GM04503 (cell line): ENCODE data around the gene LRPAP1.

Experiments
- DNase-seq: peaks from one replicate; pipeline ENCODE4 v3.0.0-alpha.2; 2012; ENCODE audit warnings: low read depth

Gene LRPAP1

DNA sequence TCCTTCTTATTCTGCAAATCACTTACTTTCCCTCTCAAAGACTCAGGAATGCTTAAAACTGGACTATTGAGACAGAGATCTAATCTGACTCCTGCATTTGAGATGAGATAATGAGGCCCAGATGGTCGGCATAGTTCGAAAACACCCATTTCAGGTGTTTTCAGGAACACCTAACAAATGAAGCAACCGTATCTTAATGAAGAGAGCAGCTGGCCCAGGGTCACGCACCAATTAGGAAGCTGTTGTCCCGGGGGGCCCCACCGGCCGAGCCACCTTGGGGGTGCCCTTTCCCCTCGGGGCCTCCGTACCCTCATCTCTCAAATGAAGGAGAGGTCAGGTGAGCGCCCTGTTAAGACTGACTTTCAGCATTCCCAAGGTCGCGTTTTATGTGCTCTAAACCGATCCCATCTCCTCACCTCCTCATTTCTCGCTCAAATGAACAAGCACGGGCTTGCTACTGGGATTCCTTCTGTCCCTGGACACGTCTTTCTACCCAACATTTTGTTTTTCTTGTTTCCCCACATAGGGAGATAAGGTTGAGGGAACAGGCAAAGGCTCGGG is 824 bp downstream of the LRPAP1 start:
- DNase-seq, result no peak

DNA sequence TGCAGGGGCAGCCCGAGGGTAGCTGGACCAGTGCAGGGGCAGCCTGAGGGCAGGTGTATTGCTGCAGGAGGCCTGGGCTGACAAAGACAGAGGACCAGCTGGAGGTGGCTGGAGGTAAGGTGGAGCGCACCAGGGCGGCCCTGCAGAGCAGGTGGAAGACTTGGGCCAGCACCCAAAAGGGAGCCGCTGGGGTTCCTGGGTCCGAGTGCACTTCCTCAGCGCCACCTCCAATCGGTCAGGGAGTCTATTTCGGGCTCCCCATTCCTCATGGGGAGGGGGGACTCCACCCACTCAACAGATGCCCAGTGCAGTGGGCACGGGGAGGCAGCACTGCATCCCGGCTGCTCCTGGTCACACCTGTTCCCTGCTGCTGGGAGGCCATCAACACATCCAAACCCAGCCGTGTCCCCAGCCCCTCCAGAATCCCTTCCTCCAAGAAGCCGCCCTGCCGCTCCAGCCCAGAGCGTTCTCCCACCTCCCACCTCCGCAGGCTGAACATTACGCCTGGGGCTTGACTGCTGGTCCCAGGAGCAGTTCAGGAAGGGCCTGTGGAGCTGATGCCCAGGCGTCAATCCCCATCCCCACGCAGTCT is 1.5 kb downstream of the LRPAP1 start:
- no peak for DNase-seq

DNA sequence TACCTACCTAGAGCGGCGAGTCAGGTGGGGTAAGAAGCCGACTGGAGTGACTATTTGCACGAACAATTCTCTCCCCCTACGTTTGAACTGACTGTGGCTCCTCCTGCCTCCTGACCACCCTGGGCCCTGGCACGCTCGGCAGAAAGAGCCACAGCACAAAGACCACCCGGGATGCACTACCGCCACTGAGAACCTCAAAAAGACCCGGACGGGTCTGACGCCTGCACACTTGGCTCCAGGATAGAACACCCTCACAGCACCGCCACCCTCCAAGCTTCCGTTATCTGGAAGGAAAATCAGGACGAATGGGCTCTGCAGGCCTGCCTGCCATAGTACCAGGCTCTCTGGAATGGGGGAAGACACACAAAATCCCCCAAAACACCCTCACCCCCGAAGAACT is 2.2 kb downstream of the LRPAP1 start:
- DNase-seq, result no peak

DNA sequence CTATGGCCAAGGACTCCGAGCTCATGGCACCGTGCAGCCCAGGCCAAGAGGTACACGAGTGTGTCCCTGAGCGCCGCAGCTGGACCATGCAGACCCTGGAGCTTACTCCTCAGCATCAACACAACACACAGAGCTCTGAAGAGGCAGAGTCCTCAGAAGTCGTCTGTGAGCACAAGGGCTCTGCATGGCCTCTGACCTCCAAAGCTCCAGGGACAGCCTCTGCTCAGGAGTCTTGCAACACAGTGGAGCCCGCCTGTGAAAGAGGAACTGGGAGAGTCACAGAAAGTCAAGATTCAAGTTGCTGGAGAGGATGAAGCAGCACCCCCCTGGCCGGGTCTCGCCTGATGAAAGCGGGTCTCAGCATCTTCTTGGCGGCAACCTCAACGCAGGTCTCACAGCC is 2.9 kb downstream of the LRPAP1 start:
- no peak for DNase-seq

- DNase-seq, result no peak
Measured at GRCh38 chr4:3527914-3528876, 4.0 kb downstream of the LRPAP1 start.

GRCh38 chr4:3527101-3527913 is 4.9 kb downstream of the LRPAP1 start:
- no peak for DNase-seq

GRCh38 chr4:3526456-3526855 is 5.8 kb downstream of the LRPAP1 start:
- no peak for DNase-seq

DNA sequence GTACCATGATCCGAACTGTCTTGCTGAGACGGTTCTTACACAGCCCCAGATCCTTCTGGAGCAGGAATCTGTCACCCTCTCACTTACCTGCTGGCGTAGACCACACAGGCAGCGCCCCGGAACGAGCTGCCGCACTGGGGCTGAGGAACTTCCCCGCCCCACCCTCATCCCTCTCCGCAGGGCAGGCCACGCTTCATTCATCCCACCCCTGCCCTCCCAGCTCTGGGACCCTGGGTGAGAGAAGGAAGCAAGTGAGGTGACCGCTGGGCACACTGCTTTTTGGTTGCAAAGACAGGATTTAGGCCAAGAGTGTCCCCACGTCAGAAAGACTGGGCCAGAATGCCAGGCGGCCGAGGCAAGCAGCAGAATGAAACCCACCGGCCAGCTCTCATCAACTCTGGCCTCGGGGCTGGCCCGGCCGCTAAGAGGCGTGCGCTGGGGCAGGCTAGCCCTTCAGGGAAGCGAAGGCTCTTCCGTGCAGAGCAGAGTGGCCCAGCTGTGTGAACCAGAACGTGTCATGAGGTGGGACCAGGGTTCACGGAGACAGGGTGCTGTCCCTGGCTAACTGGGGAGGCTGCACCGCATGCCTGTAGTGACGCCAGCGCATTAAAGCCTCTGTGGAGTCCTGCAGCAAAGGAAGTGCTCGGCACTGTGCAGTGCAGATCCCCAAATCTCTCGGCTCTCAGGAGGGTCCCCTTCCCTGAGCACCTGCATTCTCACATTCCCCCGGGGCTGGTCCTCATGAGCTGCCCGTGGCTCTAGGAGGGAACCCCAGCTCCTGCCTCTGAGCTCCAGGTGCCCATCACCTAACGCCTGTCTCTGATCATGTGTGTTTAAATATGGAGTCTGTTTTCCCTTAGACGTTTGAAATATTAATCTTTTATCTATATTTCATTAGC is 6.4 kb downstream of the LRPAP1 start:
- DNase-seq, result no peak

DNA sequence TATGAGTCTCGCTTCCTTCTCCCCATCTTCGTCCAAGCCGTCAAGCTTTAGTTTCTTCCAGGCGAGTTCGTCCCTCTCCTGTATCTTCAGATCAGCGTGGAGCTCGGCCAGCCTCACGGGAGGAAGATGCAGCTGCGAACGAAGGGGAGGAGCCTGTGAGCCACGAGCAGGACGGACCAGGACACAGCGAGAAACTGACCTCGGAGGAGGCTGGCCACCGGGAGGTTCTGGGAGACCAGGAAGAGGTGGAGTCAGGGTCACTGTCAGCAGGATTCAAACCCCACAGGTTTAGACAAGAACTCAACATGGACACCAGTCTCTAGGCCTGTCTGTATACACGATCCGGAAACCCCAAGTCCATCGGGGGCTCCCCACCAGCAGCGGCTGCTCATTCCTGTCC is 7.3 kb downstream of the LRPAP1 start:
- DNase-seq, result no peak

DNA sequence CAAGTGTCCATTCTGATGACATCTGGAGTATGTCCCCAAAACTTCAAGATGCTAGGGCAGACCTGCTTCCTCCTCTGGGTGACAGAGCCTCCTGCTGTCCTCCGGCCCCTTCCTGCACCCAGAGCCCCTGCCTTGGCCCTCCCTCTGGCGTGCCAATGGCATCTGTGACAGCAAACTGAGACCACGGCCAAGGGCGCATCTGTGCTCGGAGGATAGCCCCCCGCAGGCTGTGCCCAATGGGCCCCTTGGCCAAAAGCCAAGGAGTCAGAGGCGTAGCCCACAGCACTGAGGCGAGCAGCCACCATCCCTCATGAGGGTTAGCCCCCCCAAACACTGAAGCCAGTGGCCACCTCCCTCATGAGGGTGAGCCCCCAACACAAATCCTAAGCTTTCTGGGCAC is 7.9 kb downstream of the LRPAP1 start:
- DNase-seq, result no peak

GRCh38 chr4:3523628-3524221 is 8.5 kb downstream of the LRPAP1 start:
- DNase-seq, result no peak

- DNase-seq, result no peak
Measured at GRCh38 chr4:3523146-3523627, 9.0 kb downstream of the LRPAP1 start.

DNA sequence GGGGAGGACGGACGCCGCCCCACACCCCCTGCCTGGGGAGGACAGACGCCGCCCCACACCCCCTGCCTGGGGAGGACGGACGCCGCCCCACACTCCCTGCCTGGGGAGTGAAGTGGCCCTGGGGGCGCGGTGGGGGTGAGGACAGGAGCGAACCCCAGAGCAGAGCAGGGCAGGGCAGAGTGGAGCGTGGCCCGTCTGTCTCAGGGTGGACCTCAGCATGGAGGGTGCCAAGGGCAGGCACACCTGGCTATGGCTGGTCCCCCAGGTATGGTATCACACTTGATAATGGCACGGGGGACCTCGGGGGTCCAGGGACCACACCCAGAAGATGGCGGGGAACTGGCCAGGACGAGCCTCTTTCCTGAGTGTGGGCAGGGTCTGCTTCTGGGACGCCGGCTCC is 9.6 kb downstream of the LRPAP1 start:
- no peak for DNase-seq

GRCh38 chr4:3522326-3522640 is 9.9 kb downstream of the LRPAP1 start:
- DNase-seq, result no peak

- DNase-seq, result no peak
Measured at GRCh38 chr4:3521621-3522325, 10.4 kb downstream of the LRPAP1 start.

- DNase-seq, result no peak
Measured at GRCh38 chr4:3520796-3521600, 11.2 kb downstream of the LRPAP1 start.

- no peak for DNase-seq
Measured at GRCh38 chr4:3520276-3520675, 11.9 kb downstream of the LRPAP1 start.

DNA sequence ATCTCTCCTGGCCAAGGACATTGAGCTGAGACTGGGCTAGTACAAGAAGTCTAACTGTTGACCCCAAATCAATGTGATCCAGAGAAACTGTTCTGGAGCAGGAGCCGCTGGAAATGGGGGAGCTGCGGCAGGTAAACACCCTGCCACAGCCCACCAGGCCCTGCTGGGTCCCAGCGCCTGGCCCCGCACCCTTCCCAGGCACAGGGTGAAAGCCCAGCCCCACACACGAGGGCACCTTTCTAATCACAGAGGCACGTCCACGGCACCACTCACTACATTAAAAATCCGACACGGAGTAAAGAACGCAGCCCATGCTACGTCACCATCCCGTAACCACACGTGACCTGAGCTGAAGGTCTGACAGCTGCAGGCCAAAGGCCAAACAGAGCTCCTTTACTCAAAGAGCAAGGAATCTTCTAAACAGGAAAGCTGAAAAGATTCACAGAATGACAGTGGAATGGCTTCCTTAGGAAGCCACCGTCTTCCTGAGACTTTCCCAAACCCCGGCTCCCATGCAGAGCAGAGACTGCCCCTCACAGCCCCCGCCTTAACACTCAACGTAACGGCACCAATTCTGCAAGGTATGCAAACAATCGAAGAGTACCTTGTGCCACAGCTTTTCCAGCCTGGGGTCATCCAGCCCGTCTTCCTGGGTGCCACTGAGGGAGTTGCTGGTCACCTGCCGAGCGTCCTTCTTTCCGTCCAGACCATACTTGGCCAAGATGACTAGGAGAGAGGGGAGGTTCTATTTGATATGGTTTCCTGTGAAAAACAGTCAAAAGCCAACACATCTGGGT is 12.6 kb downstream of the LRPAP1 start:
- DNase-seq, result no peak

- DNase-seq, result no peak
Measured at GRCh38 chr4:3518941-3519340, 13.3 kb downstream of the LRPAP1 start.
